HG03460 (cell line): Measurements from ENCODE around the gene FAM13C.
"Not testable (repeated sequence)": the region's sequence is repeated elsewhere in the genome, so short reads cannot be mapped to it uniquely, and the experiment has no call there.

Source experiments
- ATAC-seq: cut with Tn5 transposase; IDR thresholded peaks from one replicate; pipeline ENCODE4 v1.9.1; 2021; ENCODE audit not compliant: unreplicated experiment

Gene FAM13C

GRCh38 chr10:59279991-59280505 lies 82.3 kb downstream of the FAM13C start:
- no peak for ATAC-seq

GRCh38 chr10:59279476-59279875 lies 82.9 kb downstream of the FAM13C start:
- ATAC-seq = no peak

GRCh38 chr10:59276919-59277318 lies 85.4 kb downstream of the FAM13C start:
- no peak for ATAC-seq

- no peak for ATAC-seq
Measured at GRCh38 chr10:59276133-59276532, 86.2 kb downstream of the FAM13C start.

GRCh38 chr10:59273445-59273844 lies 88.9 kb downstream of the FAM13C start:
- ATAC-seq = no peak

GRCh38 chr10:59272061-59272460 lies 90.3 kb downstream of the FAM13C start:
- no peak for ATAC-seq

GRCh38 chr10:59271160-59271559 lies 91.2 kb downstream of the FAM13C start:
- no peak for ATAC-seq

- ATAC-seq = no peak
Measured at GRCh38 chr10:59270492-59270891, 91.9 kb downstream of the FAM13C start.

- no peak for ATAC-seq
Measured at GRCh38 chr10:59269651-59270050, 92.7 kb downstream of the FAM13C start.

- ATAC-seq = no peak
Measured at GRCh38 chr10:59268460-59268859, 93.9 kb downstream of the FAM13C start.

- no peak for ATAC-seq
Measured at GRCh38 chr10:59266321-59266720, 96.0 kb downstream of the FAM13C start.

GRCh38 chr10:59265141-59265540 lies 97.2 kb downstream of the FAM13C start:
- ATAC-seq = no peak

- no peak for ATAC-seq
Measured at GRCh38 chr10:59258890-59259289, 103.5 kb downstream of the FAM13C start.

GRCh38 chr10:59257224-59257623 lies 105.1 kb downstream of the FAM13C start:
- ATAC-seq = no peak

- no peak for ATAC-seq
Measured at GRCh38 chr10:59255463-59255862, 106.9 kb downstream of the FAM13C start.

- no peak for ATAC-seq
Measured at GRCh38 chr10:59252491-59252890, 109.9 kb downstream of the FAM13C start.

GRCh38 chr10:59245686-59246085 lies 116.7 kb downstream of the FAM13C start:
- ATAC-seq = no peak

- ATAC-seq = no peak
Measured at GRCh38 chr10:59244871-59245270, 117.5 kb downstream of the FAM13C start.

- ATAC-seq = no peak
Measured at GRCh38 chr10:59243611-59244195, 118.6 kb downstream of the FAM13C start.

GRCh38 chr10:59242991-59243390 lies 119.4 kb downstream of the FAM13C start:
- ATAC-seq = no peak

GRCh38 chr10:59242057-59242456 lies 120.3 kb downstream of the FAM13C start:
- ATAC-seq = no peak

- ATAC-seq = no peak
Measured at GRCh38 chr10:59240582-59241183, 121.7 kb downstream of the FAM13C start.

GRCh38 chr10:59239108-59239507 lies 123.2 kb downstream of the FAM13C start:
- not testable (repeated sequence) for ATAC-seq
